HG02798 (cell line): Measurements from ENCODE around the gene EPHA1.
A peak's percentile ranks its signal among the peaks of the same experiment; 100 is the strongest.

Source experiments
- ATAC-seq: cut with Tn5 transposase; IDR thresholded peaks from one replicate; pipeline ENCODE4 v1.9.1; 2021; ENCODE audit warnings: mild to moderate bottlenecking; ENCODE audit not compliant: unreplicated experiment, poor library complexity

The EPHA1 gene

DNA sequence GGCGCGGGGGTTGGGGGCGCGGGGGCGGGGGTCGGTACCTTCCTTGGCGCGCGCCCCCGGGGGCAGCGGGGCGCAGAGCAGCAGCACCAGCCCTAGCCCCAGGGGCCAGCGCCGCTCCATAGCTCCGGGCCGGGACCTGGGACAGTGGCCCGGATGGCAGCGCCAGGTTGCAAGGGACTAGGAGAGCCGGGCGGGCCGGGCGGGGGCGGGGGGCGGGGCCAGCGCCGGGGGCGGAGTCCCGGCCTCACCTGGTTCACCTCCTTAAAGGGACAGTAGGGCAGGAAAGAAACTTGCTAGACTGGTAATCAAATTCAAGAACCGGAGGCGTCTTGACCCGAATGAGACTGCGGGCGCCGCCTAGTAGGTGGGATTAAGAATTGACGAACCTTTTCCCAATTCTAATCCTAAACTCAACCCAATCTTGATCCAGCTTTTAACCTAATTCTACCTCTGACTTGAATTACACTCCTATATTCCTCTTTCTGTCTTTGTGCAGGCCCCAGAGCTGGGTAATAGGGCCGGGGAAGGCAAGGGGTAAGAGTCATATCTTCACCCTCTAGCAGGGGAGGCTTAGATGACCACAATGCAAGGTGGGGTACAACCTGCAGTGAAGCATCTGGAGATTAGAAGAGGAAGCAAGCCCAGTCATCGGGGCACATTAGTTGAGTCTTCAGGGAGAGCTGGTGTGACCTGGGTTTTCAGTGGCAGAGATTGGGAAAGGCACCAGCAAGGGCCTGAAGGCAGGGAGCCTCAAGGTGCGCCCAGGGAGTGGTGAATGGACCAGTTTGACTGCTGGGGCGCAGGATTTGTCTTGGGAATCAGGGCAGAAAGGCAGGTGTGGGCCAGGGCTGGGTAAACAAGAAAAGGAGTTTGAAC, at the start of gene EPHA1:
Gene EPHA1, minus strand, starts transcription at position 171 of the 876 bp plus-strand sequence. Its CDS starts 51 bp downstream, at position 120.
- ATAC-seq = peak; percentile 43

- peak; percentile 73 for ATAC-seq
Observed at GRCh38 chr7:143458263-143458662, 49.6 kb upstream of the EPHA1 start.

GRCh38 chr7:143456992-143457793, 48.5 kb upstream of the EPHA1 start:
- no peak for ATAC-seq

GRCh38 chr7:143455942-143456341, 47.3 kb upstream of the EPHA1 start:
- ATAC-seq = no peak

GRCh38 chr7:143455491-143455890, 46.8 kb upstream of the EPHA1 start:
- ATAC-seq = no peak

GRCh38 chr7:143454091-143454680, 45.5 kb upstream of the EPHA1 start:
- no peak for ATAC-seq

GRCh38 chr7:143452495-143452894, 43.8 kb upstream of the EPHA1 start:
- ATAC-seq = no peak

DNA sequence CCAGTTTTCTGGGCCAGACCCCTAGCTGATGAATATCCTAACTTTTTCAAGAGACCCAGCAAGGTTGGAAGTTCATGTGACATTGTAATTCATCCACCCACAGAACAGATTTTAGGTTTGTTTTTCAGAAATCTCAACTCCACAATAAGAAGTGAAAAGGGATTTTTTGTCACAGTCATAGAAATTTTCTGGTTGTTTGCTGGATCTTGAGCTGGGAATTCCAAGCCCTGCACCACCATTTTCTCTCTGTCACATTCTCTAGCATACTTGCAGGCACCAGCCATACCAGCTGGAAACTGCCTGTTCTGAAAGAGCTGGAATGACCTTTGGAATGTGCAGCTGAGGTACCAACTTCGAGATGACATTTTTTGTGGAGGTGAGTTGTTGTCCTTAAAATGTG, 43.1 kb upstream of the EPHA1 start:
- ATAC-seq = no peak

- ATAC-seq = no peak
Observed at GRCh38 chr7:143451122-143451521, 42.5 kb upstream of the EPHA1 start.

DNA sequence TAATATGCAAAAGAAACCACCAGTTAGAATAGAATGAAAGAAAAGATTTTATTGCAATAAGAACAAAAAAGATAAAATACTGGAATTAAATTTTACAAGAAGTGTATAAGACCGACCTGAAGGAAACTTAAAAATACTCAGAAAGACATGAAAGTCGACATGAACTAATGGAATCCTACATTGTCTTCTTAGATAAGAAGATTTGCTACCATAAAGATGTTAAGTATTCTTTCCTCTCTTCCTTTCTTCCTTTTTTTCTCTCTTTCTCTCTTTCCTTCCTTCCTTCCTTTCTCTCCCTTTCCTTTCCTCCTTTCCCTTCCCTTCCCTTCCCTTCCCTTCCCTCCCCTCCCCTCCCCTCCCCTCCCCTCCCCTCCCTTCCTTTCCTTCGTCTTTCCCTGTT, 41.1 kb upstream of the EPHA1 start:
- no peak for ATAC-seq

GRCh38 chr7:143448429-143448828, 39.8 kb upstream of the EPHA1 start:
- no peak for ATAC-seq

GRCh38 chr7:143447466-143447865, 38.8 kb upstream of the EPHA1 start:
- no peak for ATAC-seq

DNA sequence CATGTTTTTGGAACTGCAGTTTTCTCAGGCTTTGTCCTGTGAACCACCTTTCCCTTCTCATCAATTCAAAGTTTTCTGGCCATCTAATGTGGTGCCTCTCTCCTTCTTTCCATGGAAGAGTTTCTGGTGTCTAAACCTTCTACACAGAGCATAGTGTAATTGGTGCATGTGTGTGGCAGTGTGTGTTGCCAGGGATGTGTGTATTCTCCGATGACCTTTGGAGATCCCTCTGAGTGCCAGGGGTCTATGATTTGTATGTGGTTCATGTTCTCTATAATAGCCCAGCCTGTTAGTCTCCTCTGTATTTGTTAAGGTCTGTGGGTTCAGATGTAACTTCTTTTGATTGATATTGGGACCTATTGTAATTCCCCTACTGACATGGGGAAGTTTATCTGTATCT, 36.1 kb upstream of the EPHA1 start:
- no peak for ATAC-seq

DNA sequence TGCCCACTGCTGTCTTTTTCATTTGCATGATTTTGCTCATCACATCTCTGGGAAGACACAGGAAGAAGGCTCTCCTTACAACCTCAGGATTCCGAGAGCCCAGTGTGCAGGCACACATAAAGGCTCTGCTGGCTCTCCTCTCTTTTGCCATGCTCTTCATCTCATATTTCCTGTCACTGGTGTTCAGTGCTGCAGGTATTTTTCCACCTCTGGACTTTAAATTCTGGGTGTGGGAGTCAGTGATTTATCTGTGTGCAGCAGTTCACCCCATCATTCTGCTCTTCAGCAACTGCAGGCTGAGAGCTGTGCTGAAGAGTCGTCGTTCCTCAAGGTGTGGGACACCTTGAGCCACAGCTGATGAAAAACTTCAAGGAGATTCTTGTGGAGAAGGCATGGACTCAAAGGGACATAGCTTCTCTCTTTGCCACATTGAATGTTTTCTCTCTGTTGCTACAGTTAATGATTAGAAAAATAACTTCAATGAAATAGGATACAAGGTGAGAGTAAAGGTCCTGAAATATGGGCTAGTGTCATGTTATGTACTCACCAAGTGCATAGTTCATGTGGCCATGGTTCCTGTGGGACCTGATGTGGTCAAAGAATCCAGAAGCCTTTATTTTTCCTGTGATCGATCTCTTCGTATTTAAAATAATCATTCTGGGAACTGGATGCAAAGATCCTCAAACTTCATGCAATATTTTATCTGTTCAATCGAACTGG, 35.6 kb upstream of the EPHA1 start:
- no peak for ATAC-seq

- no peak for ATAC-seq
Observed at GRCh38 chr7:143443153-143443552, 34.5 kb upstream of the EPHA1 start, which contains the start of gene TAS2R60. TAS2R60 (plus strand) TSS chr7:143443453; CDS start chr7:143443453, 0 bp downstream.

- ATAC-seq = no peak
Observed at GRCh38 chr7:143439866-143440265, 31.2 kb upstream of the EPHA1 start.

- peak; percentile 28 for ATAC-seq
Observed at GRCh38 chr7:143437578-143437977, 28.9 kb upstream of the EPHA1 start.

GRCh38 chr7:143436325-143436946, 27.8 kb upstream of the EPHA1 start:
- ATAC-seq = peak; percentile 88

DNA sequence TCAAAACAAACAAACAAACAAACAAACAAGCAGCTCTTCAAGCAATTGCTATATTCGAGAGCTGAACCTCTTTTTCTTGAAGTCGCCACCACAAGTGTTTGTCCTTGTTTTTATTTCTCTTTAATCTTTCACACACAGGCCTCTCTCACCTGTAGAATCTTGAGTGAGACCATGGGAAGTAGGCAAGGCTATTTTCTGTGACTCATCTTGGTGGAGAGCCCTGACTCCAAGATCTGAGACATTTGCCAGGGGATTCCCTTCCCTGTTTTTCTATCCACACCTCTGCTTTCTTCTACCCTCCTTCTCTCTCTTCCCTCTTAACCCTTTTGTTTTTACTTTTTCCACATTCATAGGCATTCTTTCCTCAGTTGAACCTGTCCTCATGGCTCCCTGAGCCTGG, 26.6 kb upstream of the EPHA1 start:
- no peak for ATAC-seq

- no peak for ATAC-seq
Observed at GRCh38 chr7:143434660-143435059, 26.0 kb upstream of the EPHA1 start.
